Measurements from ENCODE around the gene HIP1R. TPM values are rescaled to one million over a fixed set of nuclear protein-coding genes. Genes with fewer than 3 reads are reported as not detected.

The HIP1R gene
- total and polyA plus RNA-seq, 4 donors: 25.4 to 101 (median 30.1) TPM

DNA sequence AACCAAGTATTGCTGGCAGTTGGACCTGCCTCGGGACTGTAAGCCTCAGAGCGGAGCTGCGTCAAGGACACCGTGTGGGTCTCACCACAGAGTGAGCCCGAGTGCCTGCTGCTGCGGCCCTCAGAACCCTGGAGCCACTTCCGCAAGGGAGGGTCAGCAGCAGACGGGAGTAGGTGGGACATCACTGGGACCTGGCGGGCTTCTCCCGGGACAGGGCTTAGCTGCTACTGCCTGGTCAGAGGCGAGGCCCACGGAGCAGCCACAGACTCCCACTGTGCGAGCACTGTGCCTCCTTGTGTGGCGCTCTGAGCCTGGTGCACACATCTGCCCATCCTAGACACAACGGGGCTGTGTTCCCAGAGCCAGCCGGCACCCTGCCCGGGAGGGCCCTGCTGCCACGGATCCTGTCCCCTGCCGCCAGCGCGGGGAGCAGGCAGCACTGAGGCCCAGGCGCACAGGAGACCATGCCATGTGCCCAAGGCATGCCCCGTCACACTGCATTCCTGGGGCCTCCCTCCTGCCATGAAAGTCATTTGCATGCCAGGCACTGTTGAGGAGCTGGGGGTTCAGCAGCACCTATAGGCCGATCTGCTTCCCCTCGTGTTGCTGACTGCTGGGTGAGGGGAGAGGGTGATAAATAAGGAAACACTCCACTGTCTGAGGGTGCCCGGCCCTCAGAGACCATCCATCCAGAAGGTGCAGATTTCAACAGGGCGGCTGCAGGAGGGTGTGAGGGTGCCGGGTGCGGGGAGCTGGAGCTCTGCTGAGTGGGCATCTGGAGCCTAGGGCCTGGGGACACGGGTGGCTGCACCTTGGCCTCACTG lies 10.0 kb downstream of the HIP1R start:
- no peak overlapping the region for H3K4me3 ChIP-seq (ENCODE audit: low read length in 2 of 2)
- intact Hi-C loops (cut with DNase I): no loop called here
- no peaks in the 10 kb centered on the region for H3K9me3 ChIP-seq (ENCODE audit: control insufficient read depth, low read length)
- H3K27ac ChIP-seq (ENCODE audit: low read depth in 1 of 2, low read length in 2 of 2): no peak overlapping the region
- no peaks in the 10 kb centered on the region for H3K4me1 ChIP-seq (ENCODE audit: control insufficient read depth in 1 of 2, insufficient read depth in 2 of 2, low read length in 2 of 2)
- DNase-seq: peak in 1 of 2 donors; percentile 77
- no peaks in the 10 kb centered on the region for H3K27me3 ChIP-seq (ENCODE audit: control insufficient read depth in 1 of 2, insufficient read depth in 2 of 2, low read length in 1 of 2)
- no peak for ATAC-seq (ENCODE audit: low FRiP score)
- H3K36me3 ChIP-seq (ENCODE audit: control insufficient read depth in 1 of 2, insufficient read depth in 2 of 2, low read length in 1 of 2): no peaks in the 10 kb centered on the region
- 85 to 89% methylated on average over 30 of the region's 30 CpGs for WGBS, 2 donors

DNA sequence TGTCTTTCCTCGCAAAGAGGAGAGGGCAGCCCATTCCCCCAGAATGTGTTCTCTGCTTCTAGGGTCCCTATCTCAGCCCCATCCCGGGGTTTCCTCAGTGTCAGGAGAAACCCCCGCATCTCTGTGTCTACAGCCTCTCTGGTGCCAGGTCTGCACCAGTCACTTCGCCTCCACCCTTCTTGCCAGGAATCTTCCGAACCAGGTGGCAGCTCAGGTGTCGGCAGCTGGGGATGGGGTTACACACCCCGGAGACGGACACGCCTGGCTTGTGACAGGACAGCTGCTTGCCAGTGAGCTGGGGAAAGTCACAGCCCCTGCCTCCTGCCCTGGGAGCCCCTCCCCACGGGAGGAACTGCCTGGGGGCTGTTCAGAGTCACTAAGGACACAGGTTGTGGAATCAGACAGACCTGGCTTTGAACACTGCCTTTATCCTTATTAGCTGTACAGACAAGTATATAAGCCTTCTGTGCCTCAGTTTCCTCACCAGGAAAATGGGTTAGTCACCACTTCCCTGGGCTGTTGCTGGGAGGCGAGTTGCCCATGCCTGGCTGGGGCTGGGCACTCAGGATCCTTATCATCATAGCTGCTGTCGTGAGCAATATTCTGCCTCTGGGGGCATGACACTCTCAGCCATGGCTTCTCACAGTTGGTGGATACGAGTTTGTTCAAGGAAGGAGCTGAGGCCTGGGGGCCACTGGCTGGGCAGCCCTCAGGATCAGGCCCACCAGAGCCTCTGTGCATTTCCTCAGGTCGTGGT lies 10.8 kb downstream of the HIP1R start:
- intact Hi-C loops (cut with DNase I): no loop called here
- H3K4me1 ChIP-seq (ENCODE audit: control insufficient read depth in 1 of 2, insufficient read depth in 2 of 2, low read length in 2 of 2): no peaks in the 10 kb centered on the region
- 82 to 83% methylated on average over 14 of the region's 14 CpGs for WGBS, 2 donors

DNA sequence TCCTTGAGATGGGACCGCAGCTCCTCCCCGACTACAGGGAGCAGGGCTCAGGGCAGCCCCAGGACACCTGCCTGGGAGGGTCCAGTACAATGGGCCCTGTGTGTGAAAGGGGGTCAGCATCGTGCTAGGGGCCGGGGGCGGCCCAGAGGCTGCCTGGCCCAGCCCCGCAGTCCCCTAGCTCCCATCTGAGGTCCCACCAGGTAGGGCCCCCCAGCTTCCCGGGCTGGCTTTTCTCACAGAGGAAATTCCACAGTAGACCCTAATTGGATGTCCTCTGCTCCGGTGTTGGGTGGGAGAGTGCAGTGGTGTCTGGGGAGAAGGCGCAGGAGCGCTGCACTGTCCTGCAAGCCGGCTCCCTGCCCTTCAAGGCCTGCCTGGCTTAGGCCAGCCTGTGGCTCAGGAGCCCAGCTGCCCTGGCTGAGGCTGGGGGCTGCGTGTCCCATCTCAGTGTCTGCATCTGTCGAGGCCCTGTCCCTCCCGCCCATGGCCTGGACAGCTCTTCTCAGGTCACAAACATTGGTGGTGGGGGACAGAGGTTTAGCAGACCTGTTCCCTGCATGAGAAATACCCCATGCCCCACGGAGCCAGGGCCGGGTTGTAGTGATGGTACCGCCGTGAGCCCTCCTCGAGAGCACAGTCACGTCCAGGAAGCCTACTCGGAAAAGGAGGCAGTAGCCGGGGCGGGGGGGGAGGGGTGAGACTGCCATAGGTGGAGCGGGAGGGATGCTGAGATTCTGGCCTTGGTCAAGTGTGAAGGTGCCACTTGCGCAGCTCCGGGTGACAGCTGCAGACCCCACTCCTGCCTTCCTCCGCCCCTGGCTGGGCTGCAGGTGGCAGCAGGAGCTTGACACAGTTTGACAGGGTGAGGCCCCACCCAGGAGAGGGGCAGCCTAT lies 11.6 kb downstream of the HIP1R start:
- Histone ChIP-seq H3K4me1 (ENCODE audit: control insufficient read depth in 1 of 2, insufficient read depth in 2 of 2, low read length in 2 of 2) (no peaks in the 10 kb centered on the region), H3K4me3 (ENCODE audit: low read length in 2 of 2) (no peak overlapping the region), H3K27ac (ENCODE audit: low read depth in 1 of 2, low read length in 2 of 2) (no peak overlapping the region), H3K9me3 (ENCODE audit: control insufficient read depth, low read length) (no peaks in the 10 kb centered on the region), H3K27me3 (ENCODE audit: control insufficient read depth in 1 of 2, insufficient read depth in 2 of 2, low read length in 1 of 2) (no peaks in the 10 kb centered on the region), H3K36me3 (ENCODE audit: control insufficient read depth in 1 of 2, insufficient read depth in 2 of 2, low read length in 1 of 2) (no peaks in the 10 kb centered on the region)
- peak in 1 of 2 donors; percentile 64 for DNase-seq
- 86 to 87% methylated on average over 25 to 27 of the region's 27 CpGs for WGBS, 2 donors
- intact Hi-C loops (cut with DNase I): no loop called here
- ATAC-seq (ENCODE audit: low FRiP score): no peak

More for the DNA sequence above, 10.8 kb downstream of the HIP1R start:
- Histone ChIP-seq H3K36me3 (ENCODE audit: control insufficient read depth in 1 of 2, insufficient read depth in 2 of 2, low read length in 1 of 2) (no peaks in the 10 kb centered on the region), H3K9me3 (ENCODE audit: control insufficient read depth, low read length) (no peaks in the 10 kb centered on the region), H3K27ac (ENCODE audit: low read depth in 1 of 2, low read length in 2 of 2) (no peak overlapping the region), H3K4me3 (ENCODE audit: low read length in 2 of 2) (no peak overlapping the region), H3K27me3 (ENCODE audit: control insufficient read depth in 1 of 2, insufficient read depth in 2 of 2, low read length in 1 of 2) (no peaks in the 10 kb centered on the region)
- ATAC-seq (ENCODE audit: low FRiP score): no peak
- peak in 1 of 2 donors; percentile 70 for DNase-seq

DNA sequence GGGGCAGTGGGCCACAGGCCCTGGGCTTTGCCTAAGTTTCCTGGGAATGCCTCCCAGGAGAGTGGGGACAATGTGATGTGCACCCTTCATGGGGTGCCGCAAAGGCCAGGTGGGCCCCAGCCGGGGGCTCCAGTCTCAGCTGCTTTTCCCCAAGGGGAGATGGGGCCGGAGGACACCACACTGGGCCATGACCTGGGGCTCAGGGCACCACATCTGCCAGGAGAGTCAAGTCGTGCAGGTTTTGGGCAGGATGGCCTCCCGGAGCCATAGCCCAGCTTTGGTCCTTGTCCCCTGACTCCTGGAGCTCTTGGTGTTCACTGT lies 12.2 kb downstream of the HIP1R start:
- no peaks in the 10 kb centered on the region for H3K9me3 ChIP-seq (ENCODE audit: control insufficient read depth, low read length)
- ATAC-seq (ENCODE audit: low FRiP score): no peak
- H3K36me3 ChIP-seq (ENCODE audit: control insufficient read depth in 1 of 2, insufficient read depth in 2 of 2, low read length in 1 of 2): no peaks in the 10 kb centered on the region
- no peak overlapping the region for H3K4me3 ChIP-seq (ENCODE audit: low read length in 2 of 2)
- 92 to 93% methylated on average over 5 of the region's 5 CpGs for WGBS, 2 donors
- no peaks in the 10 kb centered on the region for H3K4me1 ChIP-seq (ENCODE audit: control insufficient read depth in 1 of 2, insufficient read depth in 2 of 2, low read length in 2 of 2)
- H3K27ac ChIP-seq (ENCODE audit: low read depth in 1 of 2, low read length in 2 of 2): no peak overlapping the region
- H3K27me3 ChIP-seq (ENCODE audit: control insufficient read depth in 1 of 2, insufficient read depth in 2 of 2, low read length in 1 of 2): no peaks in the 10 kb centered on the region
- intact Hi-C loops (cut with DNase I): no loop called here
- DNase-seq: peak in 1 of 2 donors; percentile 70

DNA sequence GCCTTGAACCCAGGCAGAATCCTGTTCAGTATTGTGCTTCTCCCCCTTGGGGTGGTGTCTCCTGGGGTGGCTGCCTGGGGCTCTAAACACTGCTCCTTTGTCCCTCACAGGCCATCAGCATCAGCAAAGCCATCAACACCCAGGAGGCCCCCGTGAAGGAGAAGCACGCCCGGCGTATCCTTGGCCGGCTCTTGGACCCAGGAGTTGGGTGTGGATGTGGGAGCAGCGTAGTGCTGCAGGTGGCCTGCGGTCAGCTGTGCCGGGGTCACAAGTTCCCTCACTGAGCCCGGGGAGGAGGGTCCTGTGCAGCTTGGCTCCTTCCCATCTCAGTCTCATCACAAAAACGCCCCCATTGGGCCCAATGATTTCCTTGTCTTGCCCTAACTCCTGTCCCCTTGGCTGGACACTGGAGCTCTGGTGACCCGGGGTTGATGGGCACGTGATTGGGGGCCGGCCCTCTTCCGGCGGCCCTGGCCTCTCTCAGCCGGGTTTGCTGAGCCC lies 12.7 kb downstream of the HIP1R start:
- WGBS, 2 donors: 93 to 94% methylated on average over 16 of the region's 16 CpGs
- H3K36me3 ChIP-seq (ENCODE audit: control insufficient read depth in 1 of 2, insufficient read depth in 2 of 2, low read length in 1 of 2): no peaks in the 10 kb centered on the region
- H3K4me3 ChIP-seq (ENCODE audit: low read length in 2 of 2): no peak overlapping the region
- DNase-seq: peak in 1 of 2 donors; percentile 59
- no peaks in the 10 kb centered on the region for H3K4me1 ChIP-seq (ENCODE audit: control insufficient read depth in 1 of 2, insufficient read depth in 2 of 2, low read length in 2 of 2)
- no peaks in the 10 kb centered on the region for H3K9me3 ChIP-seq (ENCODE audit: control insufficient read depth, low read length)
- no peak overlapping the region for H3K27ac ChIP-seq (ENCODE audit: low read depth in 1 of 2, low read length in 2 of 2)
- intact Hi-C loops (cut with DNase I): no loop called here
- H3K27me3 ChIP-seq (ENCODE audit: control insufficient read depth in 1 of 2, insufficient read depth in 2 of 2, low read length in 1 of 2): no peaks in the 10 kb centered on the region
- ATAC-seq (ENCODE audit: low FRiP score): no peak

DNA sequence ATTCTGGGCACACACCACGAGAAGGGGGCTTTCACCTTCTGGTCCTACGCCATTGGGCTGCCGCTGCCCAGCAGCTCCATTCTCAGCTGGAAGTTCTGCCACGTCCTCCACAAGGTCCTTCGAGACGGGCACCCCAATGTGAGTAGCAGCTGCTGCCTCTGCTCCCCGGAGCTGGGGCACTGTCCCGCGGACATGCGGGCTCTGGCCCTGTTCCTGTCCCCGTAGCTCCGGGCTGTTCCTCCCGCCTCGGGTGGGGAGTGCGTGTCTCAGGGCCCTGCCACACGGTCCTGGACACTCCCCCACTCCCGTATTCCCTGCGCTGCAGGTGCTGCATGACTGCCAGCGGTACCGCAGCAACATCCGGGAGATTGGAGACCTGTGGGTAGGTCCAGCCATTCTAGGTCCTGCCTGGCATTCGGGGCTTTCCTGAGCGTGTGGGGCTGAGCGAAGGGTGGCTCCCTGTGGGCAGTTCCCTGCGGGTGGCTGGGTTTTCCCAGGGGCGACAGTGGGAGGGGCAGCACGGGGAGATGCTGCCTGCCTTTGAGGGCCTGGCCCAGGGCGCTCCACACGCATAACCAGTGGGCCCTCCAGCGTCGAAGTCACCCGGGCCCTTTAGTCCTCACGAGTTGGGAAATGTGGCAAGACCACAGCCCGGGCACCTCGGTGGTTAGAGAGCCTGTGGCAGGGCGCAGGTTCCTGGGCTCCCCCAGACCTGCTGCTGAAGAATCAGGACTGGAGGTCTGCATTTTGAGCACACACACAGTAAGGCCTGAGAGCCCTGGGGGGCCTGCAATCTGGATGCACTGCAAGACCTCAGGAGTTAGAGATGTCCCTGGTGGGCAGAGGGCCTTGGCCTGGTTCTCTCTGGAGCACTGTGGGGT lies 13.5 kb downstream of the HIP1R start:
- peak overlapping the region in 1 of 2 donors; percentile 39 for H3K27ac ChIP-seq (ENCODE audit: low read depth in 1 of 2, low read length in 2 of 2)
- no peak for ATAC-seq (ENCODE audit: low FRiP score)

DNA sequence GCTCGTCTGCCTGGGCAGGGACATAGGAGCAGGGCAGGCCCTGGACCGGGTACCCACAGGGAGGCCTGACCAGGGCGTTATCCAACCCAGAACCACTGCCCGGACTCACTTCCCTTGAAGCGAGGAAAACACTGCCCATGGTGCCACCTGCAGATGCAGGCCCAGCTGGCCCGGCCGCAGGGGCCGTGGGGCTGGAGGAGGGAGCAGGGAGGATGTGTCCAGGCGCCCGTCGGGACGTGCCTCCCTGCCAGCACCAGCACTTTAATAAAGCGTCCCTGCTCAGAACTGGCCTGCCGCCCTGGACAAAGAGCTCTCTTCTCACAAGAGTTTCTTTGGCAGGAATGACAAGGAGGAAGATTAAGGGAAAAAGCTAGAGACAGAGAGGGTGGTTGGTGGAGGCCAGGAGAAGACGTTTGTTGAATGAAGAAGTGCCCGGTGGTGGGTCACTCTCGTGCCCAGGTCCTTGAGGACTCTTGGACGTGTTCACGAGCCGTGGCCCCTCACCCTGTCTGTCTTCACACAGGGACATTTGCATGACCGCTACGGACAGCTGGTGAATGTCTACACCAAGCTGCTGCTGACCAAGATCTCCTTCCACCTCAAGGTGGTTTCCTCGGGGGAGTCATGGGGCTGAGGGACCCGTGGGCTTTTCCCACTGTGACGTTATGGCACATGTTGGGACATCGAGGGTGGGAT lies 14.2 kb downstream of the HIP1R start:
- Histone ChIP-seq H3K4me1 (ENCODE audit: control insufficient read depth in 1 of 2, insufficient read depth in 2 of 2, low read length in 2 of 2) (no peaks in the 10 kb centered on the region), H3K4me3 (ENCODE audit: low read length in 2 of 2) (no peak overlapping the region), H3K36me3 (ENCODE audit: control insufficient read depth in 1 of 2, insufficient read depth in 2 of 2, low read length in 1 of 2) (no peaks in the 10 kb centered on the region), H3K9me3 (ENCODE audit: control insufficient read depth, low read length) (no peaks in the 10 kb centered on the region), H3K27ac (ENCODE audit: low read depth in 1 of 2, low read length in 2 of 2) (peak overlapping the region in 1 of 2 donors; percentile 39), H3K27me3 (ENCODE audit: control insufficient read depth in 1 of 2, insufficient read depth in 2 of 2, low read length in 1 of 2) (no peaks in the 10 kb centered on the region)
- intact Hi-C loops (cut with DNase I): no loop called here
- WGBS, 2 donors: 52 to 66% methylated on average over 23 to 26 of the region's 26 CpGs
- ATAC-seq (ENCODE audit: low FRiP score): no peak
- peak in 1 of 2 donors; percentile 69 for DNase-seq

More for the DNA sequence above, 13.5 kb downstream of the HIP1R start:
- no peaks in the 10 kb centered on the region for H3K9me3 ChIP-seq (ENCODE audit: control insufficient read depth, low read length)
- H3K27me3 ChIP-seq (ENCODE audit: control insufficient read depth in 1 of 2, insufficient read depth in 2 of 2, low read length in 1 of 2): no peaks in the 10 kb centered on the region
- H3K36me3 ChIP-seq (ENCODE audit: control insufficient read depth in 1 of 2, insufficient read depth in 2 of 2, low read length in 1 of 2): no peaks in the 10 kb centered on the region
- 88% methylated on average over 35 to 36 of the region's 36 CpGs for WGBS, 2 donors
- H3K4me3 ChIP-seq (ENCODE audit: low read length in 2 of 2): no peak overlapping the region
- DNase-seq: peak in 1 of 2 donors; percentile 71
- H3K4me1 ChIP-seq (ENCODE audit: control insufficient read depth in 1 of 2, insufficient read depth in 2 of 2, low read length in 2 of 2): no peaks in the 10 kb centered on the region
- intact Hi-C loops (cut with DNase I): no loop called here

All from aorta (tissue), 5 donors.